Measurements from ENCODE around the gene CACNB2.

DNA sequence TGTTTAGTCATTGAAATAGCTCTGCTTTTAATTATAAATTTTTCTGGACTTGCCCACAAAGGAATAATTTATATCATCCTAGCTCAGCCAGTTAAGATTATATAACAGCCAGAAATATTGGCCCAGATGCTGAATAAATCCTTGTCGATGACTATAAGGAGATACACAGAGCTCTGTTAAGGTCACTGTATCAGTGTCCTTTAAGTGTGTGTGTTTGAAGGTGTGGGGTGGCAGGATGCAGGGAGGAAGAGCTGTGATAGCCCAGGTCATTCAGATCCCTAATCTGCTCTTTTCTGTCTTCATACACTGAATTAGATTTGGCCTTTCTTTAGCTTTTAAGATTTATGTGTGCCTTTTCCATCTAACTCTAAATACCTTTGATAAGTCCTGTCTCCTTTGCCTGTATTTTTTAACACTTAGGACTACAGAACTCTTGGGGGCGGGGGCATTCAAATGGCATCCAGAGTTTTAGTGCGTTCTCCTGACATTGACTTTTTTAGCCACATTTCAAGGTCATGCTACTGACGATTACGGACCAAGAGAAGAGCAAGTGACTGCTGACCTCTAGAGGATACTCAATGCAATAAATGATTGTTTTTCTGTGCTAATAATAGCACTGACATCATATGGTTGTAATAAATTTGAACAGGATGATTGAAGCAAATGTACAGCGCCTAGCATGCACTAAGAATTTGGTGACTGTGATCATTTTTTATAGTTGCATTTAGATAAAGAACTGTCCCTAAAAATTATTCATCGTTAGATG, 172.3 kb downstream of the CACNB2 start:
- TF ChIP-seq, protein P1, sequence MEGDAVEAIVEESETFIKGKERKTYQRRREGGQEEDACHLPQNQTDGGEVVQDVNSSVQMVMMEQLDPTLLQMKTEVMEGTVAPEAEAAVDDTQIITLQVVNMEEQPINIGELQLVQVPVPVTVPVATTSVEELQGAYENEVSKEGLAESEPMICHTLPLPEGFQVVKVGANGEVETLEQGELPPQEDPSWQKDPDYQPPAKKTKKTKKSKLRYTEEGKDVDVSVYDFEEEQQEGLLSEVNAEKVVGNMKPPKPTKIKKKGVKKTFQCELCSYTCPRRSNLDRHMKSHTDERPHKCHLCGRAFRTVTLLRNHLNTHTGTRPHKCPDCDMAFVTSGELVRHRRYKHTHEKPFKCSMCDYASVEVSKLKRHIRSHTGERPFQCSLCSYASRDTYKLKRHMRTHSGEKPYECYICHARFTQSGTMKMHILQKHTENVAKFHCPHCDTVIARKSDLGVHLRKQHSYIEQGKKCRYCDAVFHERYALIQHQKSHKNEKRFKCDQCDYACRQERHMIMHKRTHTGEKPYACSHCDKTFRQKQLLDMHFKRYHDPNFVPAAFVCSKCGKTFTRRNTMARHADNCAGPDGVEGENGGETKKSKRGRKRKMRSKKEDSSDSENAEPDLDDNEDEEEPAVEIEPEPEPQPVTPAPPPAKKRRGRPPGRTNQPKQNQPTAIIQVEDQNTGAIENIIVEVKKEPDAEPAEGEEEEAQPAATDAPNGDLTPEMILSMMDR (IDR thresholded peaks at IDR 0.05): peak in 3 of 4 experiments; percentile 20 to 40 (median 22)
- no peak for TF ChIP-seq POLR2AphosphoS5 (IDR thresholded peaks at IDR 0.05)
- no peak for TF ChIP-seq POLR2A (IDR thresholded peaks at IDR 0.05)

Measured in prostate gland (tissue), 2 donors.